IMR-90 (cell line): ENCODE results near the gene ZNF768. TPM values are rescaled to one million over a fixed set of nuclear protein-coding genes. Genes with fewer than 3 reads are reported as not detected.

Source experiments
- ATAC-seq: fragments of 200-7000 bp; cut with Tn5 transposase; 2 replicates; pipeline ENCODE4 v1.9.1; 2020; ENCODE audit warnings: low read depth, mild to moderate bottlenecking, moderate library complexity
- BruUV-seq: library from RNA; stranded (reverse); fragments of 400-500 nt; replicated peaks from 2 replicates; lab custom pipeline; 2021; lab: Mats Ljungman, UMichigan
- CTCF ChIA-PET: fragments of 300-600 bp; formaldehyde crosslinking; extraction: SDS; loops from one replicate; lab custom pipeline; 2021; ENCODE audit warnings: antibody characterized with exemption; lab: Yijun Ruan, JAX
- POLR2A ChIA-PET: fragments of 300-600 bp; sonication (Branson Sonifier 250); formaldehyde crosslinking; loops from one replicate; lab custom pipeline; 2022; ENCODE audit warnings: antibody characterized with exemption; ENCODE audit not compliant: unreplicated experiment; lab: Charles Lee
- DNase-seq: peaks from one replicate; pipeline ENCODE4 v3.0.0; 2013
- H2AFZ ChIP-seq: replicated peaks from 2 replicates; pipeline ENCODE3; 2013; ENCODE audit warnings: low read length, mild to moderate bottlenecking; ENCODE audit not compliant: poor library complexity
- H2AK5ac ChIP-seq: 2 replicates; pipeline ENCODE4 v1.6.1; 2013; ENCODE audit warnings: low read depth, low read length, inconsistent platforms
- H2AK9ac ChIP-seq: replicated peaks from 2 replicates; pipeline ENCODE3; 2013; ENCODE audit warnings: mild to moderate bottlenecking, low read depth, low read length, moderate library complexity; ENCODE audit not compliant: poor library complexity
- H2BK120ac ChIP-seq: 2 replicates; pipeline ENCODE4 v1.6.1; 2013; ENCODE audit warnings: low read depth, low read length, inconsistent platforms
- H2BK15ac ChIP-seq: 3 replicates; pipeline ENCODE4 v1.6.1; 2013; ENCODE audit warnings: low read depth, low read length, inconsistent platforms
- H2BK20ac ChIP-seq: 2 replicates; pipeline ENCODE4 v1.6.1; 2013; ENCODE audit warnings: low read depth, mild to moderate bottlenecking, inconsistent platforms, low read length, moderate library complexity
- H2BK5ac ChIP-seq: 2 replicates; pipeline ENCODE4 v1.6.1; 2013; ENCODE audit warnings: mild to moderate bottlenecking, low read depth, low read length, inconsistent platforms; ENCODE audit not compliant: poor library complexity, severe bottlenecking
- H3K14ac ChIP-seq: replicated peaks from 2 replicates; pipeline ENCODE4 v1.6.1; 2013; ENCODE audit warnings: low read depth, low read length, inconsistent platforms
- H3K18ac ChIP-seq: 2 replicates; pipeline ENCODE4 v1.6.1; 2013; ENCODE audit warnings: low read depth, low read length, control low read depth
- H3K23ac ChIP-seq: 2 replicates; pipeline ENCODE4 v1.6.1; 2013; ENCODE audit warnings: low read depth, low read length, inconsistent platforms
- H3K27ac ChIP-seq: 2 replicates; pipeline ENCODE4 v1.5.1; 2013; ENCODE audit warnings: mild to moderate bottlenecking, control low read depth, low read length; ENCODE audit not compliant: insufficient read depth
- H3K27me3 ChIP-seq: 2 replicates; pipeline ENCODE4 v1.6.1; 2013; ENCODE audit warnings: low read length; ENCODE audit not compliant: control insufficient read depth, insufficient read depth
- H3K36me3 ChIP-seq: 2 replicates; pipeline ENCODE4 v1.6.1; 2013; ENCODE audit warnings: low read length, mixed read lengths; ENCODE audit not compliant: control insufficient read depth, insufficient read depth
- H3K4ac ChIP-seq: 2 replicates; pipeline ENCODE4 v1.6.1; 2013; ENCODE audit warnings: low read depth, low read length, inconsistent platforms
- H3K4me1 ChIP-seq: 2 replicates; pipeline ENCODE4 v1.6.1; 2013; ENCODE audit warnings: low read length, mixed read lengths; ENCODE audit not compliant: control insufficient read depth, insufficient read depth
- H3K4me2 ChIP-seq: 2 replicates; pipeline ENCODE4 v1.6.1; 2013; ENCODE audit warnings: low read depth, mild to moderate bottlenecking, control low read depth, low read length, moderate library complexity
- H3K4me3 ChIP-seq: 2 replicates; pipeline ENCODE4 v1.5.1; 2013; ENCODE audit warnings: low read depth, mild to moderate bottlenecking, control low read depth, low read length, moderate library complexity; ENCODE audit not compliant: insufficient read depth
- H3K56ac ChIP-seq: 2 replicates; pipeline ENCODE4 v1.6.1; 2013; ENCODE audit warnings: low read length, inconsistent platforms; ENCODE audit not compliant: insufficient read depth; ENCODE audit errors: extremely low read depth
- H3K79me1 ChIP-seq, 2 experiments: 2 replicates each; pipeline ENCODE4 v1.6.1; 2013; ENCODE audit warnings: low read length in 2 of 2, inconsistent platforms in 1 of 2, low read depth in 1 of 2
- H3K9ac ChIP-seq: 2 replicates; pipeline ENCODE4 v1.6.1; 2013; ENCODE audit warnings: low read depth, low read length, control low read depth
- H3K9me1 ChIP-seq: 2 replicates; pipeline ENCODE4 v1.6.1; 2013; ENCODE audit warnings: low read length, inconsistent platforms; ENCODE audit not compliant: insufficient read depth
- H3K9me3 ChIP-seq: 2 replicates; pipeline ENCODE4 v1.6.1; 2013; ENCODE audit warnings: low read length; ENCODE audit not compliant: control insufficient read depth, insufficient read depth
- H4K20me1 ChIP-seq: 2 replicates; pipeline ENCODE4 v1.6.1; 2013; ENCODE audit warnings: low read length, inconsistent platforms; ENCODE audit not compliant: insufficient read depth
- H4K5ac ChIP-seq: 2 replicates; pipeline ENCODE4 v1.6.1; 2013; ENCODE audit warnings: mild to moderate bottlenecking, low read depth, low read length, control low read depth
- H4K8ac ChIP-seq, 2 experiments: 2 replicates each; pipeline ENCODE4 v1.6.1; 2013; ENCODE audit warnings: low read depth in 2 of 2, low read length in 2 of 2, control low read depth in 1 of 2, inconsistent platforms in 1 of 2
- H4K91ac ChIP-seq: 2 replicates; pipeline ENCODE4 v1.6.1; 2013; ENCODE audit warnings: low read depth, low read length, inconsistent platforms; ENCODE audit not compliant: insufficient read depth
- BHLHE40 ChIP-seq: fragments of 150-350 bp; IDR thresholded peaks from 2 replicates; pipeline ENCODE4 v1.6.1; 2016; ENCODE audit warnings: mild to moderate bottlenecking, low read depth, low read length
- CEBPB ChIP-seq: IDR thresholded peaks from 2 replicates; pipeline ENCODE4 v1.6.1; 2012; ENCODE audit warnings: low read depth, low read length, improper control_type of control experiment
- CHD1 ChIP-seq: IDR thresholded peaks from 2 replicates; pipeline ENCODE4 v1.6.1; 2012; ENCODE audit warnings: low read depth, low read length, improper control_type of control experiment
- FOS ChIP-seq: fragments of 150-350 bp; IDR thresholded peaks from 2 replicates; pipeline ENCODE4 v1.6.1; 2016; ENCODE audit warnings: low read depth, low read length
- MAFK ChIP-seq: IDR thresholded peaks from 2 replicates; pipeline ENCODE4 v1.6.1; 2012; ENCODE audit warnings: low read depth, low read length, improper control_type of control experiment
- MAZ ChIP-seq: IDR thresholded peaks from 2 replicates; pipeline ENCODE4 v1.6.1; 2012; ENCODE audit warnings: low read depth, mild to moderate bottlenecking, low read length, improper control_type of control experiment, moderate library complexity, borderline replicate concordance
- MXI1 ChIP-seq: IDR thresholded peaks from 2 replicates; pipeline ENCODE4 v1.6.1; 2012; ENCODE audit warnings: low read depth, mild to moderate bottlenecking, low read length, moderate library complexity, borderline replicate concordance
- NFE2L2 ChIP-seq: fragments of 150-350 bp; IDR thresholded peaks from 2 replicates; pipeline ENCODE4 v1.6.1; 2016; ENCODE audit warnings: low read depth, mild to moderate bottlenecking, low read length
- POLR2A ChIP-seq: IDR thresholded peaks from 2 replicates; pipeline ENCODE4 v1.6.1; 2012; ENCODE audit warnings: mild to moderate bottlenecking, low read depth, low read length
- RAD21 ChIP-seq: IDR thresholded peaks from 2 replicates; pipeline ENCODE4 v1.6.1; 2012; ENCODE audit warnings: low read length, improper control_type of control experiment
- RCOR1 ChIP-seq: IDR thresholded peaks from 2 replicates; pipeline ENCODE4 v1.6.1; 2012; ENCODE audit warnings: mild to moderate bottlenecking, low read length, improper control_type of control experiment; ENCODE audit not compliant: insufficient replicate concordance
- RFX5 ChIP-seq: IDR thresholded peaks from 2 replicates; pipeline ENCODE4 v1.8.0; 2012; ENCODE audit warnings: low read depth, mild to moderate bottlenecking, low read length, moderate library complexity
- SMC3 ChIP-seq: fragments of 150-350 bp; IDR thresholded peaks from 2 replicates; pipeline ENCODE4 v1.6.1; 2016; ENCODE audit warnings: low read depth, mild to moderate bottlenecking, antibody characterized with exemption, low read length, moderate library complexity
- WGBS, 2 experiments: methylation state at CpG; one replicate each; pipeline versions ENCODE4 v1.1.5 to v1.1.7; 2013; ENCODE audit warnings: missing lambda C conversion rate in 2 of 2; ENCODE audit not compliant: insufficient read length in 1 of 2; ENCODE audit errors: extremely low coverage in 2 of 2; 5-methylcytosine and 5-hydroxymethylcytosine counted together
- dilution Hi-C: fragments of 300-500 bp; cut with HindIII; formaldehyde crosslinking; loops from one replicate; pipeline ENCODE4 v1.14.3; 2018; ENCODE audit warnings: low sequenced_read_pairs; ENCODE audit not compliant: unreplicated experiment
- in situ Hi-C: fragments of 300-500 bp; cut with MboI; formaldehyde crosslinking; loops from 3 replicates; pipeline ENCODE4 v1.14.3; 2019; ENCODE audit warnings: low sequenced_read_pairs, inconsistent platforms, mixed read lengths
- intact Hi-C: fragments of 100-400 bp; cut with micrococcal nuclease; formaldehyde crosslinking; loops from 2 replicates; pipeline ENCODE4 v1.10.0; 2022
- polyA plus RNA-seq, 3 experiments: library from polyadenylated mRNA; depleted of rRNA; stranded (reverse); fragments of >200 nt; gene quantifications; 2 replicates each; pipeline ENCODE4 v1.2.3, GENCODE V29; 2012; ENCODE audit warnings: low replicate concordance in 1 of 3
- total RNA-seq: library from RNA; depleted of rRNA; stranded (reverse); fragments of >200 nt; gene quantifications from 2 replicates; pipeline ENCODE4 v1.2.3, GENCODE V29; 2012
- TF ChIP-seq, protein P1 (sequence below): conservative IDR thresholded peaks from 2 replicates; pipeline ENCODE4 v1.5.1; 2012; ENCODE audit warnings: mild to moderate bottlenecking, low read depth, low read length, improper control_type of control experiment
- TF ChIP-seq, protein P2 (sequence below): fragments of 150-350 bp; IDR thresholded peaks from 2 replicates; pipeline ENCODE4 v1.6.1; 2017; ENCODE audit warnings: mild to moderate bottlenecking, antibody characterized with exemption, low read length, low read depth
- TF ChIP-seq, protein P3 (sequence below): fragments of 150-350 bp; IDR thresholded peaks from 2 replicates; pipeline ENCODE4 v1.6.1; 2016; ENCODE audit warnings: low read depth, mild to moderate bottlenecking, low read length, moderate library complexity, borderline replicate concordance

The ZNF768 gene
- total and polyA plus RNA-seq, 2 of the 4 experiments (the other 2 are of a cell fraction) = 9.3 to 22.1 TPM

DNA sequence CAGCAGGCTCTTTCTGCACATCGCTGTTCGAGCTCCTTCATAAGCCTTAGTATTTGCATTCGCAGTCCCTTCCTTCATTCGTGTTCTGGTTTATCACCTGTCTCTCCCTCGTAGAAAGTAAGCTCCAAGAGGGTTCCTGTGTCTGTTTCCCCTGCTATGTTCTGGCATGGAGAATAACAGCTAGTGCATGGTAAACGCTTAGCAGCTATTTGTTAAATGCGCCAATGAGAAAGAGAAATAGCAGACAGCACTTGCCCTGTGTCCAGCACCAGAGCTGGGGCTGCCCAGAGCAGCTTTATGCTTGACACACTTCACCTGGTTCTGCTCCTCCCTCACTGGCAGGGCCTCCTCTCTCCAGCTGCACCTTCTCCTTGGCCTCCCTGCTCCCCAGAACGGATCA lies 39.6 kb upstream of the ZNF768 start:
- Histone ChIP-seq H2BK20ac (no peak overlapping the region), H3K79me1 (peaks cover 2 to 14% of the 10 kb centered on the region in 2 experiments; a peak in 3 of 4 replicates), H4K8ac (no peak overlapping the region), H3K56ac (no peak overlapping the region), H3K4me3 (no peak overlapping the region), H4K91ac (no peak overlapping the region), H3K4me1 (peaks cover 8% of the 10 kb centered on the region), H3K4me2 (no peak overlapping the region), H3K9ac (no peak overlapping the region), H2AFZ (no peak overlapping the region), H3K9me1 (no peaks in the 10 kb centered on the region), H2BK120ac (no peak overlapping the region), H2BK5ac (no peak overlapping the region), H3K23ac (no peak overlapping the region), H3K18ac (no peak overlapping the region), H3K4ac (no peak overlapping the region), H3K27ac (no peak overlapping the region), H3K36me3 (no peaks in the 10 kb centered on the region), H3K27me3 (peaks cover 6% of the 10 kb centered on the region; the same call in 1 of the 2 replicates), H2AK5ac (no peak overlapping the region), H4K20me1 (no peaks in the 10 kb centered on the region), H2AK9ac (no peak overlapping the region), H4K5ac (no peak overlapping the region), H3K9me3 (no peaks in the 10 kb centered on the region), H3K14ac (no peak overlapping the region), H2BK15ac (no peak overlapping the region)
- in situ Hi-C loops = no loop called here
- dilution Hi-C loops = no loop called here
- ChIA-PET POLR2A (no interaction called here), CTCF (no interaction called here)
- no TSS peak for BruUV-seq
- intact Hi-C loops = no loop called here
- TF ChIP-seq MAFK (no peak), BHLHE40 (no peak), SMC3 (no peak), MXI1 (no peak), POLR2A (no peak), FOS (no peak), RCOR1 (no peak), CEBPB (no peak), CHD1 (no peak), MAZ (no peak), RFX5 (no peak), NFE2L2 (no peak), RAD21 (no peak)
- TF ChIP-seq, protein P1, sequence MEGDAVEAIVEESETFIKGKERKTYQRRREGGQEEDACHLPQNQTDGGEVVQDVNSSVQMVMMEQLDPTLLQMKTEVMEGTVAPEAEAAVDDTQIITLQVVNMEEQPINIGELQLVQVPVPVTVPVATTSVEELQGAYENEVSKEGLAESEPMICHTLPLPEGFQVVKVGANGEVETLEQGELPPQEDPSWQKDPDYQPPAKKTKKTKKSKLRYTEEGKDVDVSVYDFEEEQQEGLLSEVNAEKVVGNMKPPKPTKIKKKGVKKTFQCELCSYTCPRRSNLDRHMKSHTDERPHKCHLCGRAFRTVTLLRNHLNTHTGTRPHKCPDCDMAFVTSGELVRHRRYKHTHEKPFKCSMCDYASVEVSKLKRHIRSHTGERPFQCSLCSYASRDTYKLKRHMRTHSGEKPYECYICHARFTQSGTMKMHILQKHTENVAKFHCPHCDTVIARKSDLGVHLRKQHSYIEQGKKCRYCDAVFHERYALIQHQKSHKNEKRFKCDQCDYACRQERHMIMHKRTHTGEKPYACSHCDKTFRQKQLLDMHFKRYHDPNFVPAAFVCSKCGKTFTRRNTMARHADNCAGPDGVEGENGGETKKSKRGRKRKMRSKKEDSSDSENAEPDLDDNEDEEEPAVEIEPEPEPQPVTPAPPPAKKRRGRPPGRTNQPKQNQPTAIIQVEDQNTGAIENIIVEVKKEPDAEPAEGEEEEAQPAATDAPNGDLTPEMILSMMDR = no peak
- TF ChIP-seq, protein P2, sequence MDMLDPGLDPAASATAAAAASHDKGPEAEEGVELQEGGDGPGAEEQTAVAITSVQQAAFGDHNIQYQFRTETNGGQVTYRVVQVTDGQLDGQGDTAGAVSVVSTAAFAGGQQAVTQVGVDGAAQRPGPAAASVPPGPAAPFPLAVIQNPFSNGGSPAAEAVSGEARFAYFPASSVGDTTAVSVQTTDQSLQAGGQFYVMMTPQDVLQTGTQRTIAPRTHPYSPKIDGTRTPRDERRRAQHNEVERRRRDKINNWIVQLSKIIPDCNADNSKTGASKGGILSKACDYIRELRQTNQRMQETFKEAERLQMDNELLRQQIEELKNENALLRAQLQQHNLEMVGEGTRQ = no peak
- TF ChIP-seq, protein P3, sequence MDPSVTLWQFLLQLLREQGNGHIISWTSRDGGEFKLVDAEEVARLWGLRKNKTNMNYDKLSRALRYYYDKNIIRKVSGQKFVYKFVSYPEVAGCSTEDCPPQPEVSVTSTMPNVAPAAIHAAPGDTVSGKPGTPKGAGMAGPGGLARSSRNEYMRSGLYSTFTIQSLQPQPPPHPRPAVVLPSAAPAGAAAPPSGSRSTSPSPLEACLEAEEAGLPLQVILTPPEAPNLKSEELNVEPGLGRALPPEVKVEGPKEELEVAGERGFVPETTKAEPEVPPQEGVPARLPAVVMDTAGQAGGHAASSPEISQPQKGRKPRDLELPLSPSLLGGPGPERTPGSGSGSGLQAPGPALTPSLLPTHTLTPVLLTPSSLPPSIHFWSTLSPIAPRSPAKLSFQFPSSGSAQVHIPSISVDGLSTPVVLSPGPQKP = no peak
- WGBS, 2 experiments = 74% methylated on average over 3 of the region's 8 CpGs; no CpG with 5 or more reads in 1 of the 2 experiments
- no peak for DNase-seq
- ATAC-seq = no peak
